Upper lobe of left lung (tissue), 6 donors: ENCODE results near the gene GJA3. TPM values are rescaled to one million over a fixed set of nuclear protein-coding genes. Genes with fewer than 3 reads are reported as not detected.

ENCODE experiments used
- ATAC-seq, 2 donors: fragments of 200-7000 bp; cut with Tn5 transposase; one replicate each; pipeline ENCODE4 v1.9.1; 2022; ENCODE audit warnings: mild to moderate bottlenecking in 2 of 2, moderate library complexity in 2 of 2; ENCODE audit not compliant: low FRiP score in 2 of 2
- DNase-seq, 2 donors: peaks; one replicate each; pipeline ENCODE4 v3.0.0-alpha.2; 2019 to 2020
- H3K27ac ChIP-seq, 4 donors: fragments of 200-600 bp; sonication (generic); one replicate each; pipeline ENCODE4 v1.5.1; 2016 to 2019
- H3K27me3 ChIP-seq, 4 donors: fragments of 200-600 bp; sonication (generic); one replicate each; pipeline ENCODE4 v1.5.1; 2017 to 2019
- H3K36me3 ChIP-seq, 4 donors: fragments of 200-600 bp; sonication (generic); one replicate each; pipeline ENCODE4 v1.5.1; 2016 to 2019
- H3K4me1 ChIP-seq, 4 donors: fragments of 200-600 bp; sonication (generic); one replicate each; pipeline ENCODE4 v1.5.1; 2018 to 2019
- H3K4me3 ChIP-seq, 4 donors: fragments of 200-600 bp; sonication (generic); one replicate each; pipeline ENCODE4 v1.5.1; 2017 to 2019; ENCODE audit warnings: mild to moderate bottlenecking in 2 of 4, moderate library complexity in 1 of 4
- H3K9me3 ChIP-seq, 4 donors: fragments of 200-600 bp; sonication (generic); one replicate each; pipeline ENCODE4 v1.5.1; 2018 to 2019
- EP300 ChIP-seq, 4 donors: sonication (generic); formaldehyde crosslinking; IDR thresholded peaks; one replicate each; pipeline ENCODE4 v1.5.1; 2017; ENCODE audit warnings: antibody characterized with exemption in 4 of 4, control low read depth in 2 of 4
- POLR2A ChIP-seq, 4 donors: fragments of 450-650 bp; IDR thresholded peaks; one replicate each; pipeline ENCODE4 v1.5.1; 2016 to 2017; ENCODE audit warnings: antibody characterized with exemption in 4 of 4, mild to moderate bottlenecking in 2 of 4
- POLR2AphosphoS5 ChIP-seq, 2 donors: sonication (generic); formaldehyde crosslinking; IDR thresholded peaks; one replicate each; pipeline ENCODE4 v1.5.1; 2017; ENCODE audit warnings: antibody characterized with exemption in 2 of 2
- WGBS, 2 donors: methylation state at CpG; one replicate each; pipeline ENCODE4 v1.1.5; 2017 to 2018; 5-methylcytosine and 5-hydroxymethylcytosine counted together
- total RNA-seq, 6 donors: library from RNA; depleted of rRNA in 4 of 6; stranded (reverse); fragments of >200 nt in 4 of 6; gene quantifications; one replicate each; pipeline versions ENCODE4 v1.1.0 to v1.2.1, GENCODE V29; 2016 to 2021
- TF ChIP-seq, protein P1 (sequence below), 6 experiments: fragments of 450-650 bp in 4 of 6; fragments of 200-600 bp in 2 of 6; sonication (generic) in 2 of 6; IDR thresholded peaks; one replicate each; pipeline ENCODE4 v1.5.1; 2016 to 2019; ENCODE audit warnings: antibody characterized with exemption in 6 of 6
- donor health status: DM: no; HTN: no; CAD: no; lungs with moderate emphysema.
- donor health status: DM: no; HTN: yes; CAD: no; lungs with severe emphysema.

GJA3 gene
- total RNA-seq, 6 donors from 2014 or later = 0.07 to 0.10 TPM; not detected in 4

DNA sequence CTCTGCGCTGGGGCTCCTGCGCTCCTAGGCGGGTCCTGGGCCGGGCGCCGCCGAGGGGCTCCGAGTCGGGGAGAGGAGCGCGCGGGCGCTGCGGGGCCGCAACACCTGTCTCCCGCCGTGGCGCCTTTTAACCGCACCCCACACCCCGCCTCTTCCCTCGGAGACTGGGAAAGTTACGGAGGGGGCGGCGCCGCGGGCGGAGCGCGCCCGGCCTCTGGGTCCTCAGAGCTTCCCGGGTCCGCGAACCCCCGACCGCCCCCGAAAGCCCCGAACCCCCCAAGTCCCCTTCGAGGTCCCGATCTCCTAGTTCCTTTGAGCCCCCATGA lies 31.9 kb upstream of the GJA3 start, which contains the start of gene GJB2:
Gene GJB2 (minus strand): TSS at position 103 of the 326 bp plus-strand sequence. CDS start 3,357 bp downstream, outside the sequence.
- Histone ChIP-seq H3K4me1 (peaks cover 25 to 34% (median 28%) of the 10 kb centered on the region in 4 donors), H3K27me3 (peaks cover 0 to 37% (median 19%) of the 10 kb centered on the region in 4 donors), H3K9me3 (no peaks in the 10 kb centered on the region), H3K36me3 (no peaks in the 10 kb centered on the region), H3K4me3 (peak within 1 kb of the TSS; percentile 21 to 62 (median 56)), H3K27ac (peak within 1 kb of the TSS in 1 of 4 donors; percentile 8)
- no peak for DNase-seq
- TF ChIP-seq POLR2A (IDR thresholded peaks at IDR 0.05) (no peak), EP300 (IDR thresholded peaks at IDR 0.05) (no peak), POLR2AphosphoS5 (IDR thresholded peaks at IDR 0.05) (no peak)
- TF ChIP-seq, protein P1, sequence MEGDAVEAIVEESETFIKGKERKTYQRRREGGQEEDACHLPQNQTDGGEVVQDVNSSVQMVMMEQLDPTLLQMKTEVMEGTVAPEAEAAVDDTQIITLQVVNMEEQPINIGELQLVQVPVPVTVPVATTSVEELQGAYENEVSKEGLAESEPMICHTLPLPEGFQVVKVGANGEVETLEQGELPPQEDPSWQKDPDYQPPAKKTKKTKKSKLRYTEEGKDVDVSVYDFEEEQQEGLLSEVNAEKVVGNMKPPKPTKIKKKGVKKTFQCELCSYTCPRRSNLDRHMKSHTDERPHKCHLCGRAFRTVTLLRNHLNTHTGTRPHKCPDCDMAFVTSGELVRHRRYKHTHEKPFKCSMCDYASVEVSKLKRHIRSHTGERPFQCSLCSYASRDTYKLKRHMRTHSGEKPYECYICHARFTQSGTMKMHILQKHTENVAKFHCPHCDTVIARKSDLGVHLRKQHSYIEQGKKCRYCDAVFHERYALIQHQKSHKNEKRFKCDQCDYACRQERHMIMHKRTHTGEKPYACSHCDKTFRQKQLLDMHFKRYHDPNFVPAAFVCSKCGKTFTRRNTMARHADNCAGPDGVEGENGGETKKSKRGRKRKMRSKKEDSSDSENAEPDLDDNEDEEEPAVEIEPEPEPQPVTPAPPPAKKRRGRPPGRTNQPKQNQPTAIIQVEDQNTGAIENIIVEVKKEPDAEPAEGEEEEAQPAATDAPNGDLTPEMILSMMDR (IDR thresholded peaks at IDR 0.05) = no peak
- ATAC-seq = peak in 1 of 2 donors; percentile 34
- no CpG with 5 or more reads among the region's 39 CpGs for WGBS, 2 donors

- peaks cover 25 to 34% (median 28%) of the 10 kb centered on the region in 4 donors for H3K4me1 ChIP-seq
- TF ChIP-seq POLR2A (IDR thresholded peaks at IDR 0.05) = no peak
- TF ChIP-seq, protein P1 (IDR thresholded peaks at IDR 0.05) = no peak
- TF ChIP-seq POLR2AphosphoS5 (IDR thresholded peaks at IDR 0.05) = no peak
- no peak for TF ChIP-seq EP300 (IDR thresholded peaks at IDR 0.05)
- peaks cover 0 to 37% (median 19%) of the 10 kb centered on the region in 4 donors for H3K27me3 ChIP-seq
- peak overlapping the region; percentile 21 to 62 (median 56) for H3K4me3 ChIP-seq
- WGBS, 2 donors = 1% methylated on average over 42 of the region's 73 CpGs; no CpG with 5 or more reads in 1 of the 2 donors
- H3K9me3 ChIP-seq = no peaks in the 10 kb centered on the region
- peak in 1 of 2 donors; percentile 27 for ATAC-seq
- H3K27ac ChIP-seq = peak overlapping the region in 1 of 4 donors; percentile 8
- DNase-seq = peak; percentile 35 to 87
- no peaks in the 10 kb centered on the region for H3K36me3 ChIP-seq
Measured at GRCh38 chr13:20192158-20192835, 31.4 kb upstream of the GJA3 start.

DNA sequence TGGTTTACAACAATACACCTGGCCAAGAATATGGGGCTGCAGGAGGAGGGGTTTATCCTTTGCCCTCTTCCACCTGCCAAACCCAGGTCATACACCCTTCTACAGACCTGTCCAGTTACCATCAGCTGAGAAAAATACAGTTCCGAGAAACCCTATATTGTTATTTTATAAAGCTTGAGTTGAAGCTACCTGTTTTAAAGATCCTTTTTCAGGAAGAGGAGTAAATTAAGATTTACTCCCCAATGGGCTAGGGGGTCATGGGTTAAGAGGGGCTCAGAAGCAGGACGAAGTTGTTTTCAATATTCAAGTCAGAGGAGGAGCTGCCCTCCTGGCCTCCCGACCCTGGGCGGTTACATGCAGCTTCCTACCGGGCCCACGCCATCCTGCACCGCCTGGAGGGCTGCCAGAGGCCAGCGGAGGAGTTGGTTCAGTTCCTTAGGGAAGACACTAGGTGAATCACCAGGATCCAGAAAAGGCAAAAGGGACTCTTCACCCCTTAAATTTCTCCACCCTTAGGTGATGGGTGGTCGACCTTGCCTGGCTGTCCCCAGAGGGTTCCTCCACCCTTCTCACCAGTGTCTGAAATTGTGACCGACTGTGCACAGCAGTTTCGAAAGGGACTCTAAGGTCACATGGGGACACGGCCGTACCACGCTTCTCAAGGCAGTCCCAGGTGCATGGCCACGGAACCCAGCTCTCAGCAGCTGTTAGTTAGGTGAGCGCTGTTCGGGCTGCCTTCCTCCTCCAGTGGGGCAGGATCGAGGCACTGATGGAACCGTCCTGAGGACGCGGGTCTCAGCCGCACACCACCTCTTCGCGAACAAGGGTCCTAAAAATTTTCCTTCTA lies 30.7 kb upstream of the GJA3 start:
- no peaks in the 10 kb centered on the region for H3K36me3 ChIP-seq
- peaks cover 0 to 37% (median 19%) of the 10 kb centered on the region in 4 donors for H3K27me3 ChIP-seq
- ATAC-seq (peak; percentile 21 to 44), DNase-seq (peak; percentile 36 to 77)
- no peak overlapping the region for H3K27ac ChIP-seq
- no peaks in the 10 kb centered on the region for H3K9me3 ChIP-seq
- H3K4me3 ChIP-seq = peak overlapping the region in 3 of 4 donors; percentile 50 to 62 (median 61)
- H3K4me1 ChIP-seq = peaks cover 25 to 34% (median 28%) of the 10 kb centered on the region in 4 donors
- TF ChIP-seq POLR2A (IDR thresholded peaks at IDR 0.05) (no peak), EP300 (IDR thresholded peaks at IDR 0.05) (no peak), POLR2AphosphoS5 (IDR thresholded peaks at IDR 0.05) (no peak)
- TF ChIP-seq, protein P1 (IDR thresholded peaks at IDR 0.05) = no peak
- 24 to 74% methylated on average over 8 to 24 of the region's 24 CpGs for WGBS, 2 donors

DNA sequence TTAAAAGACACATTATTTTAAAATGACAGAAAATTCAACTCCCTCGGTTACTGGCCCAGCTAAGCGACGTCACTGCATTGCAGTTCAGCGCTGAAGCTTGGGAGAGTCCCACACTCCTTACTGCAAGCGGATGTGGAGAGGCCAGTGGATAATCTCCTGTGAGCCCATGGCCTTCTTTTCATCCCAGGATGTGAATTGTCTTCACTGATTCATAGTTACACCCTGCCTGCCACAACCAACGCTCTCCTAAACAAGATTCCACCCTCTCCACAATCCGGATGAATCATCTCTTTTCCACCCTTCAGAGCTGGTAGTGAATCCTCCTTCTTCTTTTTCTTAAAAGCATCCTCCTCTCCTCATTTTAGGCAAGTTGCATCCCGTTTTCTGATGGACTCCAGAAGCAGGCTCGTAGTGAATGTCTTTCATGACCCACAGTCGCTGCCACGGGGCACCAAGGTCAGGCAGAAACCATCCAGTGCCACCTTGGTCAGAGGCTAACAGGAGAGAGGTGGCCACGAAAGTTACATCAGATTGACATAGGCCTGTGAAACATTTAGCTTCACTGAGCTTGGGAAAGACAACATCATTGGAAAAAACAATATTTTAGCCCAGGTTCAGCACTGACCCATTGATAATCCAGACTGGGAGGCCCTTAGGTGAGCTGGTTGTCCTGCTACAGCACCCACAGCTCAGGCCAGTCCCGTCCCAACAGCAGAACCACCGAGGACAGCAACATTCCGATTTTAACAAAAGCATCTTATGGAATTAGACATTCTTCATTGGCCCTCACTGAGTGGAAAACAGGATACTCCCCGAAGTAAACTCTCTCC lies 29.8 kb upstream of the GJA3 start:
- Histone ChIP-seq H3K4me3 (no peak overlapping the region), H3K36me3 (no peaks in the 10 kb centered on the region), H3K27me3 (peaks cover 0 to 34% (median 19%) of the 10 kb centered on the region in 4 donors), H3K27ac (no peak overlapping the region), H3K4me1 (peaks cover 25 to 34% (median 28%) of the 10 kb centered on the region in 4 donors), H3K9me3 (no peaks in the 10 kb centered on the region)
- DNase-seq = no peak
- WGBS, 2 donors = 91 to 92% methylated on average over 16 of the region's 16 CpGs
- TF ChIP-seq, protein P1 (IDR thresholded peaks at IDR 0.05) = no peak
- no peak for TF ChIP-seq EP300 (IDR thresholded peaks at IDR 0.05)
- no peak for TF ChIP-seq POLR2AphosphoS5 (IDR thresholded peaks at IDR 0.05)
- no peak for TF ChIP-seq POLR2A (IDR thresholded peaks at IDR 0.05)
- peak in 1 of 2 donors; percentile 58 for ATAC-seq
